Gastrocnemius medialis (tissue), 4 donors: ENCODE data around the gene MED13L.

Experiments
- CTCF ChIP-seq, 5 experiments: fragments of 450-650 bp in 3 of 5; fragments of 200-600 bp in 2 of 5; sonication (generic) in 2 of 5; IDR thresholded peaks in 4 of 5; conservative IDR thresholded peaks in 1 of 5; 1 replicate in 4 of 5; 2 replicates in 1 of 5; pipeline ENCODE4 v1.5.1; 2016 to 2019; ENCODE audit warnings: antibody characterized with exemption in 5 of 5, mild to moderate bottlenecking in 3 of 5, moderate library complexity in 3 of 5
- POLR2A ChIP-seq, 2 donors: fragments of 450-650 bp; IDR thresholded peaks; one replicate each; pipeline ENCODE4 v1.6.1; 2017; ENCODE audit warnings: antibody characterized with exemption in 2 of 2, mild to moderate bottlenecking in 2 of 2, moderate library complexity in 2 of 2

- TF ChIP-seq POLR2A (IDR thresholded peaks at IDR 0.05) = no peak
- TF ChIP-seq CTCF (IDR thresholded peaks at IDR 0.05 in 4 of 5, conservative IDR thresholded peaks at IDR 0.05 in 1 of 5) = no peak
Observed at GRCh38 chr12:116077431-116077830, 200.1 kb downstream of the MED13L start.
